ENCODE data around the gene MTX3. TPM values are rescaled to one million over a fixed set of nuclear protein-coding genes. Genes with fewer than 3 reads are reported as not detected.

The MTX3 gene
- total RNA-seq, 1 experiment from 2014 or later = 34.9 TPM

DNA sequence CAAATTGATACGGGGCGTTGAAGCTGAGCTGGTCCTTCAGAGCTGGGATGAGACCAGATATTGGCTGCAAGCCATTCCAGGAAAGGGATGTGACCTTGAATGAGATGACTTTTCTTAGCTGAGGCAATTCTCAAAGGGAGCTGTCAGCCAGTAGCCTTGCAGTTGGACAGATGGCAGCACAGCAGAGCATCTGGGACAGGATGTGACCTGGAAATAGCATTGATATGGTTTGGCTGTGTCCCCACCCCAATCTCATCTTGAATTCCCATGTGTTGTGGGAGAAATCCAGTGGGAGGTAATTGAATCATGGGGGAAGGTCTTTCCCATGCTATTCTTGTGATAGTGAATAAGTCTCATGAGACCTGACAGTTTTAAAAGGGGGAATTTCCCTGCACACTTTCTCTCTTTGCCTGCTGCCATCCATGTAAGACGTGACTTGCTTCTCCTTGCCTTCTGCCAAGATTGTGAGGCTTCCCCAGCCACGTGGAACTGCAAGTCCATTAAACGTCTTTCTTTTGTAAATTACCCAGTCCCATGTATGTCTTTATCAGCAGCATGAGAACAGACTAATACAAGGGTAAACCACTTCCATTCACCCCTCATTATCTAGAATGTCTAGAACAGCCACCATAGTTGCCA, 19.8 kb upstream of the MTX3 start:
- H3K9me3 ChIP-seq (ENCODE audit: control insufficient read depth in 1 of 2, insufficient read depth in 1 of 2, low read depth in 1 of 2, low read length in 2 of 2) = no peaks in the 10 kb centered on the region
- no peaks in the 10 kb centered on the region for H3K9me2 ChIP-seq (ENCODE audit: insufficient read depth)
- H3K4me1 ChIP-seq (ENCODE audit: control insufficient read depth in 1 of 2, insufficient read depth in 2 of 2, low read length in 2 of 2) = no peaks in the 10 kb centered on the region
- TF ChIP-seq FOSL1 (IDR thresholded peaks at IDR 0.05; ENCODE audit: low read depth) = no peak
- TF ChIP-seq POLR2AphosphoS5 (IDR thresholded peaks at IDR 0.05; ENCODE audit: low read depth, low read length) = no peak
- TF ChIP-seq, protein P1, sequence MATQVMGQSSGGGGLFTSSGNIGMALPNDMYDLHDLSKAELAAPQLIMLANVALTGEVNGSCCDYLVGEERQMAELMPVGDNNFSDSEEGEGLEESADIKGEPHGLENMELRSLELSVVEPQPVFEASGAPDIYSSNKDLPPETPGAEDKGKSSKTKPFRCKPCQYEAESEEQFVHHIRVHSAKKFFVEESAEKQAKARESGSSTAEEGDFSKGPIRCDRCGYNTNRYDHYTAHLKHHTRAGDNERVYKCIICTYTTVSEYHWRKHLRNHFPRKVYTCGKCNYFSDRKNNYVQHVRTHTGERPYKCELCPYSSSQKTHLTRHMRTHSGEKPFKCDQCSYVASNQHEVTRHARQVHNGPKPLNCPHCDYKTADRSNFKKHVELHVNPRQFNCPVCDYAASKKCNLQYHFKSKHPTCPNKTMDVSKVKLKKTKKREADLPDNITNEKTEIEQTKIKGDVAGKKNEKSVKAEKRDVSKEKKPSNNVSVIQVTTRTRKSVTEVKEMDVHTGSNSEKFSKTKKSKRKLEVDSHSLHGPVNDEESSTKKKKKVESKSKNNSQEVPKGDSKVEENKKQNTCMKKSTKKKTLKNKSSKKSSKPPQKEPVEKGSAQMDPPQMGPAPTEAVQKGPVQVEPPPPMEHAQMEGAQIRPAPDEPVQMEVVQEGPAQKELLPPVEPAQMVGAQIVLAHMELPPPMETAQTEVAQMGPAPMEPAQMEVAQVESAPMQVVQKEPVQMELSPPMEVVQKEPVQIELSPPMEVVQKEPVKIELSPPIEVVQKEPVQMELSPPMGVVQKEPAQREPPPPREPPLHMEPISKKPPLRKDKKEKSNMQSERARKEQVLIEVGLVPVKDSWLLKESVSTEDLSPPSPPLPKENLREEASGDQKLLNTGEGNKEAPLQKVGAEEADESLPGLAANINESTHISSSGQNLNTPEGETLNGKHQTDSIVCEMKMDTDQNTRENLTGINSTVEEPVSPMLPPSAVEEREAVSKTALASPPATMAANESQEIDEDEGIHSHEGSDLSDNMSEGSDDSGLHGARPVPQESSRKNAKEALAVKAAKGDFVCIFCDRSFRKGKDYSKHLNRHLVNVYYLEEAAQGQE (IDR thresholded peaks at IDR 0.05; ENCODE audit: low read depth) = no peak
- no peak for TF ChIP-seq EGR1 (IDR thresholded peaks at IDR 0.05; ENCODE audit: low read depth)
- TF ChIP-seq CTCF (IDR thresholded peaks at IDR 0.05 in 2 of 3, conservative IDR thresholded peaks at IDR 0.05 in 1 of 3; ENCODE audit: borderline replicate concordance in 1 of 3, insufficient read depth in 1 of 3, low read depth in 2 of 3, low read length in 2 of 3) = no peak
- no peak for TF ChIP-seq YY1 (IDR thresholded peaks at IDR 0.05; ENCODE audit: extremely low read depth, insufficient replicate concordance, low read depth, low read length)
- no peak for TF ChIP-seq CBX3 (IDR thresholded peaks at IDR 0.05; ENCODE audit: low read depth)
- no peak for TF ChIP-seq SRF (IDR thresholded peaks at IDR 0.05; ENCODE audit: low read depth)
- no peak for TF ChIP-seq TCF7L2 (IDR thresholded peaks at IDR 0.05; ENCODE audit: borderline replicate concordance, extremely low read depth, insufficient read depth, insufficient read length)
- TF ChIP-seq, protein P2, sequence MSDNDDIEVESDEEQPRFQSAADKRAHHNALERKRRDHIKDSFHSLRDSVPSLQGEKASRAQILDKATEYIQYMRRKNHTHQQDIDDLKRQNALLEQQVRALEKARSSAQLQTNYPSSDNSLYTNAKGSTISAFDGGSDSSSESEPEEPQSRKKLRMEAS (IDR thresholded peaks at IDR 0.05) = no peak
- no peak for TF ChIP-seq CEBPB (IDR thresholded peaks at IDR 0.05; ENCODE audit: low read depth)
- TF ChIP-seq SIN3A (IDR thresholded peaks at IDR 0.05; ENCODE audit: low read depth) = no peak
- TF ChIP-seq ELF1 (IDR thresholded peaks at IDR 0.05; ENCODE audit: borderline replicate concordance, low read depth) = no peak
- no peak for TF ChIP-seq SP1 (IDR thresholded peaks at IDR 0.05; ENCODE audit: low read depth)
- no peak for TF ChIP-seq EZH2 (IDR thresholded peaks at IDR 0.05)
- TF ChIP-seq ZNF274 (IDR thresholded peaks at IDR 0.05; ENCODE audit: low read depth, low read length) = no peak
- no peak for TF ChIP-seq ZFX (IDR thresholded peaks at IDR 0.05)
- no peaks in the 10 kb centered on the region for H3K36me3 ChIP-seq (ENCODE audit: control insufficient read depth in 1 of 2, insufficient read depth in 2 of 2, low read length in 2 of 2)
- BruUV-seq (replicated peaks) = no TSS peak
- no peaks in the 10 kb centered on the region for H3K27me3 ChIP-seq (ENCODE audit: insufficient read depth, low read length)
- H4K20me1 ChIP-seq (ENCODE audit: insufficient read depth) = no peaks in the 10 kb centered on the region
- H3K4me2 ChIP-seq (ENCODE audit: low read length) = no peak overlapping the region
- H3K79me2 ChIP-seq (ENCODE audit: insufficient read depth, low read length) = no peaks in the 10 kb centered on the region
- H3K27ac ChIP-seq (ENCODE audit: low read depth, low read length) = no peak overlapping the region
- H3K9ac ChIP-seq (ENCODE audit: low read length) = no peak overlapping the region
- CTCF ChIA-PET = no interaction called here
- POLR2A ChIA-PET = no interaction called here
- no peak overlapping the region for H3K4me3 ChIP-seq (replicated peaks in 1 of 2; ENCODE audit: low read depth in 1 of 2, low read length in 2 of 2)
- H2AFZ ChIP-seq (ENCODE audit: low read depth, low read length, poor library complexity, severe bottlenecking) = no peak overlapping the region
- RAD21 ChIA-PET (ENCODE audit: low non-redundant PET in 1 of 2, low total read pairs in 2 of 2, uncharacterized antibody in 2 of 2, unreplicated experiment in 2 of 2) = no interaction called here
- ATAC-seq (no peak), DNase-seq (ENCODE audit: low read depth, low spot score) (no peak)
- intact Hi-C loops (cut with micrococcal nuclease) = no loop called here

Data from HCT116 (cell line).